Thoracic aorta (tissue), 2 donors: ENCODE data around the gene RAP1GAP. TPM values are rescaled to one million over a fixed set of nuclear protein-coding genes. Genes with fewer than 3 reads are reported as not detected.

Source experiments
- ATAC-seq: fragments of 150-250 bp; one replicate; pipeline ENCODE4 v1.8.0; 2017; ENCODE audit warnings: low read depth; ENCODE audit not compliant: insufficient number of reproducible peaks, low FRiP score
- DNase-seq: peaks from one replicate; pipeline ENCODE4 v3.0.0-alpha.2; 2020; ENCODE audit warnings: low spot score
- H3K27ac ChIP-seq, 2 donors: fragments of 200-600 bp; sonication (generic); 1 replicate in 1 of 2; 2 replicates in 1 of 2; pipeline ENCODE4 v1.5.1; 2016; ENCODE audit warnings: mild to moderate bottlenecking in 2 of 2, moderate library complexity in 2 of 2
- H3K27me3 ChIP-seq: fragments of 200-600 bp; sonication (generic); replicated peaks from 2 replicates; pipeline ENCODE4 v1.6.0; 2016; ENCODE audit warnings: mild to moderate bottlenecking; ENCODE audit not compliant: insufficient read depth
- H3K36me3 ChIP-seq: fragments of 200-600 bp; sonication (generic); one replicate; pipeline ENCODE4 v1.5.1; 2016
- H3K4me1 ChIP-seq, 2 donors: fragments of 200-600 bp; sonication (generic); 1 replicate in 1 of 2; 2 replicates in 1 of 2; pipeline versions ENCODE4 v1.5.1 to v1.6.0; 2016; ENCODE audit warnings: low read depth in 2 of 2, mild to moderate bottlenecking in 1 of 2; ENCODE audit not compliant: control insufficient read depth in 1 of 2
- H3K4me3 ChIP-seq: fragments of 200-600 bp; sonication (generic); 2 replicates; pipeline ENCODE4 v1.5.1; 2016; ENCODE audit warnings: mild to moderate bottlenecking
- H3K9me3 ChIP-seq: fragments of 200-600 bp; sonication (generic); 2 replicates; pipeline ENCODE4 v1.5.1; 2016
- total RNA-seq, 2 donors: library from RNA; depleted of rRNA; stranded (reverse); fragments of >200 nt; gene quantifications; one replicate each; pipeline versions ENCODE4 v1.1.0 to v1.2.3, GENCODE V29; 2016
- TF ChIP-seq, protein P1 (sequence below): fragments of 200-600 bp; sonication (generic); IDR thresholded peaks from one replicate; pipeline ENCODE4 v1.5.1; 2019; ENCODE audit warnings: antibody characterized with exemption

Gene RAP1GAP
- total RNA-seq, 2 donors from 2014 or later: 0.27 to 0.92 TPM

DNA sequence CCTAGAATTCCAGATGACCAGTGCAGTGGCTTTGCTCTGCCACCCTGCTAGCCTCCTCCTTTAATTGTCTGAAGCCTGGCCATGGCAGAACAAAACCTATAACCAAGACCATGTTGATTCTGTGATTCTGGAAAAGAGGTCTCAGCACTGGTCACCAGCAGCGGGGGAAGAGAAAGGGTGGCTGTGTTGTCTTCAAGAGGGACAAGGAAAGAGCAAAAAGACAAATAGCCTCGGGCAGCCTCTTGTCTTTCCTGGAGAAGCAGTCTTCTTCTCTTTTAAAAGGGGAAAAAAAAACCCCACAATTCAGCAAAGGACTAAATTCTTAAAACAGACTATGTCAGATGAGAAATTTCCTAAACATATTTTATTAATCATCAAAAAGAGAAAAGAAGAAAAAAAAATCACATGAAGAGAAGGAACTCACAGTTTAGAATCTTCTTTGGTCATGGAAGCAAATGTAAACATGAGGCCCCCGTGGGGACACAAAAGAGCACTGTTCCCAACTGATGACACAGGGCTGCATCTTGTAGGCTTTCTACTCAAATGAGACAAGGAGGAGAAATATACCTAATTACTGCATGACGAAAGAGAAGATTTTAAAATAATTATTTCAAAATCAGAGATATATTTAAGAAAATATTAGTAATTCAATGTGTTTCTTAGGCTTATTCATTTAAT lies 36.3 kb upstream of the RAP1GAP start:
- Histone ChIP-seq H3K36me3 (peaks cover 59% of the 10 kb centered on the region), H3K9me3 (no peaks in the 10 kb centered on the region), H3K27ac (no peak overlapping the region), H3K4me3 (no peak overlapping the region), H3K4me1 (no peaks in the 10 kb centered on the region), H3K27me3 (no peaks in the 10 kb centered on the region)
- TF ChIP-seq, protein P1, sequence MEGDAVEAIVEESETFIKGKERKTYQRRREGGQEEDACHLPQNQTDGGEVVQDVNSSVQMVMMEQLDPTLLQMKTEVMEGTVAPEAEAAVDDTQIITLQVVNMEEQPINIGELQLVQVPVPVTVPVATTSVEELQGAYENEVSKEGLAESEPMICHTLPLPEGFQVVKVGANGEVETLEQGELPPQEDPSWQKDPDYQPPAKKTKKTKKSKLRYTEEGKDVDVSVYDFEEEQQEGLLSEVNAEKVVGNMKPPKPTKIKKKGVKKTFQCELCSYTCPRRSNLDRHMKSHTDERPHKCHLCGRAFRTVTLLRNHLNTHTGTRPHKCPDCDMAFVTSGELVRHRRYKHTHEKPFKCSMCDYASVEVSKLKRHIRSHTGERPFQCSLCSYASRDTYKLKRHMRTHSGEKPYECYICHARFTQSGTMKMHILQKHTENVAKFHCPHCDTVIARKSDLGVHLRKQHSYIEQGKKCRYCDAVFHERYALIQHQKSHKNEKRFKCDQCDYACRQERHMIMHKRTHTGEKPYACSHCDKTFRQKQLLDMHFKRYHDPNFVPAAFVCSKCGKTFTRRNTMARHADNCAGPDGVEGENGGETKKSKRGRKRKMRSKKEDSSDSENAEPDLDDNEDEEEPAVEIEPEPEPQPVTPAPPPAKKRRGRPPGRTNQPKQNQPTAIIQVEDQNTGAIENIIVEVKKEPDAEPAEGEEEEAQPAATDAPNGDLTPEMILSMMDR: no peak
- ATAC-seq: no peak
- DNase-seq: no peak

DNA sequence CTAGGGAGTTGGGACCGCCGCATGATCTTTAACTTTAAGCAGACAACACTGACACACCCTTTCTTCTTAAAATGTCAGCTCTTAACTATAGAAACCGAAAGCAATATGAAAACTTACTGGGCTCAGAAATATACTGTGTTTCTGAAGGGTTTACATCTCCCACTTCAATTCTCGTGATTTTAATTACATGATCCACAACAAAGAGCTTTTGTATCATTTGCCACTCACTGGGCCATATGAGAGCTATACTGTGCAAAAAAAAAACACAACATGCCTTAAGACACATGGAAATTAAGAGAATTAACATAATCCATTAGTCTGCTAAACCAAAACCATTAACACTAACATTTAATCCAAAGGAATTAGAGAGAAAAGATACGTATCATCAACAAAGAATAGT lies 35.0 kb upstream of the RAP1GAP start:
- Histone ChIP-seq H3K4me1 (no peaks in the 10 kb centered on the region), H3K9me3 (no peaks in the 10 kb centered on the region), H3K27ac (peak overlapping the region in 1 of 2 donors; percentile 15), H3K4me3 (no peak overlapping the region), H3K36me3 (peaks cover 67% of the 10 kb centered on the region), H3K27me3 (no peaks in the 10 kb centered on the region)
- no peak for DNase-seq
- no peak for ATAC-seq
- TF ChIP-seq, protein P1: no peak

DNA sequence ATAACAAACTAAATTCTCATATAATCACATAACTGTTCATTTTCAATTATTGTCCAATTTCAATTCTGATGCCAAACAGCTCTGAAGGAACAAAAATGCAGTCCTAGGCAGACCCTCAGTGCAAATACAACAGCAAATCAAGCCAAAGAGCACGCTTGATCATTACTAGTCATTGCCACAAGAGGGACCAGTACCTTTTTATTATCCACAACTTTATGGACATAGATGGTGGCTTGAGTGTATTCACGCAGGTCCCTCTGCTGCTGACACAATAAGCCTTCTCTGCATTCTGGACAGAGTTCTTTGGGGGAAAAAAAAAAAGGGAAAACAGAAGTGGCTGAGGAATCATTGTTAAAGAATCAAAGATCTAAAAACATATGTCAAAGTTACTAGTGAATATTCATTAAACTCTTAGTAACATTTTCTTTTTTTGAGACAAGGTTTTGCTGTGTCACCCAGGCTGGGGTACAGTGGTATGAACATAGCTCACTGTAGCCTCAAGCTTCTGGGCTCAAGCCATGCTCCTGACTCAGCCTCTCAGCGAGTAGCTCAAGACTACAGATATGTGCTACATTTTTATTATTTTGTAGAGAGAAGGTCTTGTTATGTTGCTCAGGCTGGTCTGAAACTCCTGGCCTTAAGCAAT lies 34.3 kb upstream of the RAP1GAP start:
- Histone ChIP-seq H3K36me3 (peaks cover 63% of the 10 kb centered on the region), H3K4me1 (no peaks in the 10 kb centered on the region), H3K27me3 (no peaks in the 10 kb centered on the region), H3K27ac (no peak overlapping the region), H3K9me3 (no peaks in the 10 kb centered on the region), H3K4me3 (no peak overlapping the region)
- ATAC-seq (no peak), DNase-seq (no peak)
- TF ChIP-seq, protein P1: peak; percentile 19

DNA sequence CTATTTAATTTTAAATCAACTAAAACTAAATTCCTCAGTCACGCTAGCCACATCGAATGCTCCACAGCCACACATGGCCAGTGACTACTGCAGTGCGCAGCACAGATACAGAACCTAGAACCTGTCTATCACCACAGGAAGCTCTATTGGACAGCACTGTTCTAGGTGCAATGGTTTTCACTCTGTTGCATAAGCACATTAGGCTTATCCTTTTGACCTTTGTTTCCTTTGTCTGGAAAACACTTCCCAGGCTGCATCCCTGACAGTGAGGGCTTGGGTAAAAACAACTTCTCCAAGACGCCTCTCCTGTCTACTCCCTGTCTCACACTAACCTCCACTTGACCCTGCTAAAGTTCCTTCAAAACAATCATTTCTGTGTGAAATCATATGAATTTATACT lies 33.6 kb upstream of the RAP1GAP start:
- H3K4me1 ChIP-seq: no peaks in the 10 kb centered on the region
- TF ChIP-seq, protein P1: no peak
- peaks cover 58% of the 10 kb centered on the region for H3K36me3 ChIP-seq
- no peaks in the 10 kb centered on the region for H3K9me3 ChIP-seq
- no peak for ATAC-seq
- H3K4me3 ChIP-seq: no peak overlapping the region
- H3K27me3 ChIP-seq: no peaks in the 10 kb centered on the region
- no peak for DNase-seq
- no peak overlapping the region for H3K27ac ChIP-seq

DNA sequence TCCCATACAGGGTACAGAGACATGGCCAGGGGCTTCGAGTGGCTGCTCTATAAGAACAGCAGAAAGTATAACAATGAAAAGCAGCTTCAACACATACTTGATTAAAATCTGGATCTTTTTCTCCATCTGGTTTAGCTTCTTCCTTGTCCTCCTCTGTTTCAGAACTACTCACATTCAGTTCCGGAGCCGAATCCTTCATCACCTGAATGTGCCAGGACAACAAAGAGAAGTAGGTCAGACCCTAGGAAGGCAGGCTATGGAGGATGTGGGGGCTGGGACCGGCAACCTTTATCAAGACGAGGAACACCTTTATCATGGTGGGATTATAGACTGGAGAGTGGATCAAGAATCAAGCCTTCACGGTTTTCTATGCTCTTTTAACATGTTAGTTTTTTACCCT lies 32.2 kb upstream of the RAP1GAP start:
- Histone ChIP-seq H3K4me3 (no peak overlapping the region), H3K36me3 (peaks cover 55% of the 10 kb centered on the region), H3K9me3 (no peaks in the 10 kb centered on the region), H3K4me1 (no peaks in the 10 kb centered on the region), H3K27ac (no peak overlapping the region), H3K27me3 (no peaks in the 10 kb centered on the region)
- ATAC-seq: no peak
- TF ChIP-seq, protein P1: no peak
- no peak for DNase-seq
